HG03571 (cell line): ENCODE measurements around the gene PPARA.
"Not testable (repeated sequence)": the region's sequence is repeated elsewhere in the genome, so short reads cannot be mapped to it uniquely, and the experiment has no call there.

Source experiments
- ATAC-seq: cut with Tn5 transposase; IDR thresholded peaks from one replicate; pipeline ENCODE4 v1.9.1; 2021; ENCODE audit not compliant: unreplicated experiment

The PPARA gene

DNA sequence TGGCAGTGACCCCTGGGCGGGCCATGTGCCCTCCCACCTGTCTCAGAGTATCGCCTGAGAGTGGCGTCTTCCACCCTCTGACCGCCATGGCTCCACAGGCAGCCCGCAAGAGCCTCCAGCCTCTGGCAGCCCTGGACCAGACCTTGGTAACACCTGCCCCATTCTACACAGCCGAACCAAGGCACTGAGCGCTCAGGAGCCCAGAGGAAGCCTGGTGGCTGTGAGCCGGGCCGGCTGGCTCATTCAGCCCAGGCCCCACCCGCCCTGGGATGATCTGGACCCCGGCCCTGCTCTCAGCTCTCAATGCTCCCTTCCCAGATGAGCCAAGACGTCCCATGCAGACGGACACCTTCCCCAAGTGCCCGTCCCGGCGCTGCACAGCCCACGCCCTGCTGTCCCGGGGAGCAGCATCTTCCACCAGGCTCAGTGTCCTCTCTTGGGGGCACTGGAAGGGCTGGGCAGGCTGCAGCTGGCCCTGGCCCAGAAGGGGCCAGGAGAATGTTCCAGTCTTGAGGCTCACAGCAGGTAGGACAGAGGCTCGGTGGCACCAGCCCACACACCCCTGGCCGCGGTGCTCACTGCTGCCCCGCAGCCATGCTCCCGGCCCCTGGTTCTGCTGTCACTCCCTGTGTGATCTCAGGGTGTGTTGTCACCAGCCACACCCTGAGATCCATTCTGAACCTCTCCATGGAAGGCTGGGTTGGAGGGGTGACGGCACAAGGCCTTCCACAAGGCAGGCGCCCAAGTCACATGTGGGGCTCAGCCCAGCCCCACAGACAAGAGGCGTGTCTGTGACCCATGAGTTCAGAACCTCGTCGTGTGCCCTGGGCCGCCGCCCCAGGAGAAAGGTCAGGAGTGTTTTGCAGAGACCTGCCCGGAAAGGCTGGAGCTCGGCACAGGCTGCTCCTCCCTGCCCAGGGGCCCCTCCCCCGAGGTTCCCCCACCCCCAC, 24.2 kb upstream of the PPARA start:
- no peak for ATAC-seq

DNA sequence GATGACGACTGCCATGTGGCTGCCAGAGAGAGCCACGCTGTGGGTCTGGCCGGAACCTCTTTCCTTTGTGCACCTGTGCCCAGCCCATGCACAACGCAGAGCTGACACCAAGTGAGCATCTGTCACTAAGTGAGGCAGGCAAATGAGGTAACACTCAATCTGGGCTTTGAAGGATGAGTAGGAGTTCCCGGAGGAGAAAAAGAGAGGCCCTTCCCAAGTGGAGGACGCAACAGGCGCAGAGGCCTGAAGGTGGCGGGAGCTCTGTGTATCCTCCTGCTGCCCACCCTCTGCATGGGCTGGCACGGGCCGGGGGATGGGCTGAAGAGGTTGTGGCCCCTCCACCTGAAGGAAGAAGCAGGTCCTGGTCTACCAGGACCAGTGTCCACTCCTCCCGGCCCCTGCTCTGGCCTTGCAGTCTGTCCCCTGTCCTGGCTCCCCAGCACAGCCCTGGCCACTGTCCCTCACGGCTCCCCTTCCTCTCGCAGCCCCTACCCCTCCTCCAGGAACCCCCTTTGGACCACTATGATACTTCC, 23.4 kb upstream of the PPARA start:
- no peak for ATAC-seq

DNA sequence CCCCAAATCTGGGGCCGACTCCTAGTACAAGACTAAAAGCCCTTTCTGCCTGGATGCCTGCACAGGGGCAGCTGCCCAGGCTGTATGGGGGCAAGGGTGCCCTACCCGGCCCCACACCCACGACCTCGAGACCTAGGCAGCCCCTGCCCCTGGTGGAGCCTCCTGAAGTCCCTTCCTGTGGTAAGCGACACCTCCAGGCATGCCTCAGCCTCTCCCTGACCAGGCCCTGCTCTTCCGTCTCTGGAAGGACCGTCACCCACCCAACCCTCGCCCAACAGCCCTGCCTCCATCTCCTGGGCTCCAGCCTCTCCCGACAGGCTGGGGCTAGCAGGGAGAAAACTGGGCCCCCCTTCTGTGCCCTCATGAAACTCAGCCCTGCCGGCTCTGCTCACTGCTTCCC, 22.8 kb upstream of the PPARA start:
- ATAC-seq = no peak

DNA sequence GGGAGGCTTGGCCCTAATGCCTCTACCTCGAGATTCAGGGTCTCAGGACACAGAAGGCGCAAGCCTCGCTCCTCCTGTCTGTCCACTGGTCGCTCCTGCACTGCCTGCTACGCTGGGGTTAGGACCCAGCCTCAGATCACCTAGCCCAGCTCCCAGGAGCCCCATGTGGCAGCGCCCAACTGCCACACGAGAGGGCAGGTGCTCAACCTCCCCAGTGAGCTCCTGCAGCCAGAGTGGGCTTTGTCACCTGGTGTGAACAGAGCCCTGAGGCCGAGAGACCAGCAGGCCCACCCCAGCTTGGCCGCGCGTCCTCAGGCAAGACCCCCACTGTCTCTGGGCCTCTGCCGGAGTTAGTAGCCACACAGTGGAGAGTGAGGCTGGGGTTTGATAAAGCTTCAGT, 21.7 kb upstream of the PPARA start:
- no peak for ATAC-seq

DNA sequence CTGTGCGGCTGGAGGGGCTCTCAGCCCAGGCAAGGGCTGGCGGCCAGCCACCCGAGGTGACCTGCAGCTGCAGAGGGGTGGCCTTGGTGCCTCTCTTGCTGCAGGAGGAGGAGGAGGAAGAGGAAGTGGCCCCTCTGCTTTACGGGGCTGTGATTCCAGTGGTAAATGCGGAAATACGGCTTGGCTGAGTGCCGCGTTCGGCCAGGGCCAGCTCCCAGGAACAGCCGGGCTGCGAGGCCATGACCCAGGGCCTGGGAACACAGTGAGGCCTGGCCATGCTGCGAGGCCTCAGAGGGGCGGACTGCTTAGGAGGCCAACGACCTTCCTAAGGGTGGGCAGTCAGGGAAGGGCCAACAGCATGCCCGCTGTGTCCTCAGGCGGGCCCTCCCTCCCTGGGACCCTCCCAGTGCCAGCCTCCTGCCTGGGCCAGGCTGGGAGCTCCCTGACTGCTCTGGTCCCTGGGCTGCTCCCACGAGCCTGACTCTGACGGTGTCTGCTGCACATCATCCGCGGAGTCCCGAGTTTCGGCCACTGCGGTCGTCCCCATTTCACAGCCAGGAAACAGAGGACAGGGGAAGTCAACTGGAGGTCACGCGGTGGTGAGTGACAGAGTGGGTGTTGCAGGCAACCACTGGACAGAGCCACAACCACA, 20.8 kb upstream of the PPARA start:
- ATAC-seq = no peak

DNA sequence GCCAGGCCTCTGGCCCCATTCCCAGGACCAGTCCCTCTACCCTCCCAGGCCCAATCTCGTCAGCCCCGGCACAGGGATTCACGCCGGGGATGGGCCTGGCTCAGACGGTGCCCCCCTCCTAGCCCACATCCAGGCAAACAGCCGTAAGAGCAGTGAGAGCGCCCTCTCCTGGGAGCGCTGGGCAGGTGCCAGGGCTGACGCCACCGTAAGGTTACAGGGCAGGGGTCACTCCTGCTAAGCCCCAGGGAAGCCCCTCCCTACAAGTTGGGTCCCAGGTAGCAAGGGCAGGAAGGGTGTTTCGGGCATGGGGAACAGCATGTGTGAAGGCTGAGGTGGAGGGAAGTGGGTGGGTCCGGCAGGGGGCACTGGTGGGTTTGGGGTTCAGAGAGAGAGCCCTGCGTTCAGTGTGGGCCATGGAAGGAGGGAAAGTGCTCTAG, 19.2 kb upstream of the PPARA start:
- ATAC-seq = no peak

DNA sequence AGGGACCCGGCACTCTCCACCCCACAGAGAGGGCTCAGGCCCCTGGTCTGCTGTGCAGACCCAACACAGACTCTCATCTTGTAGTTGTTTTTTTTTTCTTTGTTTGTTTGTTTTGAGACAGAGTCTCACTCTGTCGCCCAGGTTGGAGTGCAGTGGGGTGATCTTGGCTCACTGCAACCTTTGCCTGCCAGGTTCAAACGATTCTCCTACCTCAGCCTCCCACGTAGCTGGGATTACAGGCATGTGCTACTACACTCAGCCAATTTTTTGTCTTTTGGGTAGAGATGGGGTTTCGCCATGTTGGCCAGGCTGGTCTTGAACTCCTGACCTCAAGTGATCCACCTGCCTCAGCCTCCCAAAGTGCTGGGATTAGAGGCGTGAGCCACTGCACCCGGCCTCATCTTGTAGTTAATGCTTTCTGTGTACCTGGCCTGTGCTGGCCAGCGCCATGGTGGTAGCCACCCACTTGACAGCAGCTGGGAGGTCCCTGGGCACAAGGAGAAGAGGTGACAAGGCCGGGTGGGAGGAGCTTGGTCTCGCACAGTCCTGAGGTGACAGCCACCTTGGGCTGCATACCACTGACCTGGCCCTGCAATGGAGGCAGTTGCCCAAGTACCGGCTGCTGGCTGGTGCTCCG, 18.0 kb upstream of the PPARA start:
- ATAC-seq = not testable (repeated sequence)

DNA sequence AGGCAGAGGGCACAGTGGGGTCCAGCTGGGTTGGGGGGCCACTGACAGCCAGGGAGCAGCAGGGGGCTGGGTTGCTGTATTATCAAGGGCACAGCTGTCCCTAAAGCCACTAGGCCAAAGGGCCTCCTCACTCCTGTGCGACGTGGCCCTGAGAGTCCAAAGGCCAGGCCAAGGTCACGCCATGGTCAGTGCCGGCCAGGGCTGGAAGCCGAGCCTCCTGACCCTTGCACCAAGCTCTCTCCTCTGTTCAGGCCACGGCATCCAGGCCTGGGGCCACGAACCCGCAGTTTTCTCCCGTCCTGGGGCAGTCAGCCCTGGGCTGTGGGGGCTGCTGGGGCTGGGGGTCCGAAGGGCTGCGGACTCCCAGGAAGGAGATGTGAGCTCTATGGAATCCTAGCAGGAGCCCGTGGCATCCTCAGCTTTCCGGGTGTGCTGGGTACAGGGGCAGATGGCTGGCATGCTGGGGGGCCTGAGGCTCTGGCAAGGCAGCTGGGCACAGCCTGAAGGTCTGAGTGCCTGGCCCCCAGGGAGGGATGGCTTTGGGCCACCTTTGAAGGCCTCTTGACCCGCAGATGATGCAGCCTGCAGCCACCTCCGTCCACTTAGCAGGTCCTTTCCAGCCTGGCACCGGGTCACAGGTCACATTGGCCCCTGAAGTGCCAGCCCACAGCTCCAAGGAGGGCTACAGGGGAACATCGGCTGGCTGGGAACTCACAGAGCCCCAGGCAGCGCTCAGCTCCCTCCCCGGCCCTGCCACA, 17.3 kb upstream of the PPARA start:
- no peak for ATAC-seq

DNA sequence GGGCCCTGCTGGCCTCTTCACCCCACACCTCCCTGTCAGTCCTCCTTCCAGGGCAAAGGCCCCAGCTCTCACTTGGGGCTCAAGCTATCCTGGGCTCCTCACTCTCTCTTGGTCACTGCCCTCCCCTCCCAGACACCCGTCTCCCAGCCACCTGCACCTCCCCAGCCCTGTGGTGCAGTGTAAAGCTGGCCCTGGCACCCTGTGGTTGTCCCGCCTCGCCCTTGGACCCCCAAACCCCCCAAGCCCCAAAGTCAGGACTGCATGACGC, 16.8 kb upstream of the PPARA start:
- ATAC-seq = no peak

DNA sequence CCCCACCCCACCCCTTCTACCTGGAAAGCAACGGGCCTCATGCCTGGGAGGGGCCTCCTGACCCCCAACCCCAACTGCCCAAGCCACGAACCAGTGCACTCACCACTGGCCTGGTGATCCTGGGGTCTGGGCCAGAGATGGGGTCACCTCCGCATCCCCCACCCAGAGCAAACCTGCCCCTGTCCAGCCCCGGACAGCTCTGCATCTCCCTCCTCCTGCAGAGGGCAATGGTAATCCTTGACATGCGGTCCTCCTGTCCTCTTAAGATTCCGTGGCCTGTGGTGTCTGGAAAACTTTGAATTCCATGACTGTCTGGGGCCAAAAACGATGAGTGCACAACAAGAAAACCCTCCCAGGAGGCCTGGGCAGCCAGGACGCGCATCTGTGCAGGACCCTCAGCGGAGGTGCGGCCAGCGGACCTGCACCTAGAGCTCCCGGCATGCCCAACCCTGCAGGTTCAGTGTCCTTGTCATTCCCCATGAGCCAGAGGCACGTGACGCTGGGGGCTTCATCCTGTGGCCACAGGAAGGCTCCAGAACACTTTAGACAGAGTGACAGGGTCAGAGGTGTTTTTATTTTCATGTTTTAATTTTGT, 16.1 kb upstream of the PPARA start:
- no peak for ATAC-seq

DNA sequence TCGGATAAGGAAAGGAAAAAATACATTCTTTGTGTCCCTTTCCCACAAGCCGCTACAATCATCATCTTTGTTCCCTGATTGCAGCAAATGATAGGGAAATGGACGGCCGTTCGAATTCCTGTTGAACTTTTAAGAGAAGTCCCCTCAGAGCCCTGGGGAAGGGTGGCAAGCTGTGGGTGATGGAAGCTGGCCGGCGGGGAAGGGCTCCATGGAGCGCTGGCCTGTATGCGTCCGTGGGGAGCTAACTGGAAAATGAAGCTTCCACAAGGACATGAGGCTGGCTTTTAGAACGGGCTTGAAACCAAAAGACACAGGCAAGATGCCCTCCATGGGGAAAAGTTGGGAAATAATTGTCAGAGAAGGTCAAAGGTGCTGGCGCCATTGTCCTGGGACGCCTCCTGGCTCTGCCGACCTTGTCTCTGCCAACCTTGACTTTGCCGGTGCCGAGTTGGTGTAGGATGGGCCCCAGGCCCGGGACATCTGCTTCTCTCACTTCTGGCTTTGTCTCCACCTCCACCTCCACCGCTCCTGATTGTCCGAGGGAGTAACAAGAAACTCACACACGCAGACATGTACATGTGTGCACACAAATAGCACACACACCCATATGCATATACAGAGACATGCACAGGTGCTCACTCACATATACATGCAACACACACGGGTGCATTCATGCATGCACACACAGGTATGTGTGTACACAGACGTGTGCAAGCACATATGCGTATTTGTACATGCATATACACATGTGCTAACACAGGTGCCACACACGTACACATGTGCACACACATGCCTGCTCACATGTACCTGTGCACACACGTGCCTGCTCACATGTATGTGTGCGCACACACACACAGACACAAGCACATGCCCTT, 14.5 kb upstream of the PPARA start:
- ATAC-seq = no peak

DNA sequence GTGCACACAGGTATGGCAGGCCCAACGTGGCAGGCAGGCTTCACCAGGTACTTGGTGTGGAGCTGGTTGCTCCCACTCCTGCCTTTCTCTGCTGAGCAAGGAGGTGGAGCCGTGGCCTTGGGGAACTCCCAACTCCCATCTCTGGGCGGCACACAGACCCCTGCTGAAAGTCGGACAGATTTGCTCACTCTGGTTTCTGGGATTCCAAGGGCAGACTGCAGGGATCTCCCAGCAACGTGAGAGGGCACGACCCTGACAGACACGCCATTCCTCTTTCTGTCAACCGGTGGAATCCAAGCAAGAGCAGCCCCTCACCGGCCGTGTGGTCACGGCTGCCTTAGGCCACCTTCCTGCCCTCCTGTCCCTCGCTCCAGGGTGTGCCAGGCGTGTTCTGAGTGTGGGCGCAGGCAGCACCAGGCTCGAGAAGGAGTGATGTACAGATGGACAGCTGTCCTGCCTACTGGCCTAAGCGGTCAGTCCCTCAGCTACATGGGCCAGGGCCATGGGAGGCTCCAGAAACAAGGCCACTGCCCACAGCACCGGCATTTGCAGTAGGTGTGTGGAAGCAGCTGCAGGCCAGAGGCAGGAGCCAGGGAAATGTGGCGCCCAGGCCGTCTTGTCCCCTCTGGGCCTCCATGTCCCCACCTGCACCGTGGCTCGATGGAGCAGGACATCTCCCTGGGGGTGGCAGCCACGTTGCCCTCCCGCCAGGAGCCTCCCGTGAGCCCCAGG, 13.7 kb upstream of the PPARA start:
- ATAC-seq = no peak

DNA sequence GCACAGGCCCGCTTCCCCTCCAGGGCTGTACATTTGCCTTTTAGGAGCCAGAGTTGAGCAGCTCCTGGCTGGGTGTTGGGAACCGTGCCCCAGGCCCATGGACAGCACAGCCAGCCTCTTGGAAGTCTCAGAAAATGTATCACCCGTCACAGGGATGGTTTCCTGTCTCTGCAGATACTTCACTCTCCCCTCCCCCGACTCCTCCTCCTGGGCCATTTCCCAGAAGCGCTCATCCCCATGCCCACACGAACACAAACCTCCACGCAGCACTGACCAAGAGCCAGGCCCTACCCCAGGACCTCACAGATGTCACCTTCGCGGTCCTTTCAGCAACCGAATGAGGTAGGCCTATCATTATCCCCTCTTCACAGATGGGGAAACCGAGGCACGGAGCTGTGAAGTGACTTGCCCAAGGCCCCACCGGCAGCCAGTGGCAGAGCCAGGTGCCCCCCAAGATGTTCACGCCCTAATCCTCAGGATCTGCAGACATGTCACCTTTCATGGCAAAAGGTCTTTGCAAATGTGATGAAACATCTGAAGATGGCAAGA, 13.0 kb upstream of the PPARA start:
- ATAC-seq = no peak

DNA sequence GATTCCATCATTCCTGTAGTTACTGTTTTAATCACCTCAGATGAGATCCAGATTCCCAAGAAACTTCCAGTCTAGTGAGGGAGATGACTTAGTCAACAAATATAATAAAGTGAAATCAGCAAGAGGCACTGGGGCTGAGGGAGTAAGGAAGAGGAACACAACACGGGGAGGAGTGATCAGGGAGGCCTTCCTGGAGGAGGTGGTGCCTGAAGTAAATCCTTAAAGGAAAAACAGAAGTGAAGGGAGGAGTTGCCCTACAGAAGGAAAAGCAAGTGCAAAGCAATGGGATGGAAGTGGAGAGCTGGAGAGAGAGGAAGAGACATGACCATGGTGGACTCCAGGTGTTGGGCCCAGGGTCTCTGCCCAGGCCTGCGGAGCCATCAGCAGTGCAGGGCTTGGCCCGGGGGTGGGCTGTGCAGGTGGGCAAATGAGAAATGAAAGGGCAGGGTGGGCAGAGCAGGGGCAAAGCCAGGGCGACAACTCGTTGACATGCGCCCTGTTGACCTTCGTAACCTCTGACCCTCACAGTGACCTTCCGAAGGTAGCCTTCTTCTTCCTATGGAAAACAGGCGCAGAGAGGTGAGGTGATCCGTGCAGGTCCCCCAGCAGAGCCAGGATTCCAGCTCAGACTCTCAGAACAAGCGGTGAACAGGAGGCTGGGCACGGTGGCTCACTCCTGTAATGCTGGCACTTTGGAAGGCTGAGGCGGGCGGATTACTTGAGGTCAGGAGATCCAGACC, 12.1 kb upstream of the PPARA start:
- ATAC-seq = no peak

DNA sequence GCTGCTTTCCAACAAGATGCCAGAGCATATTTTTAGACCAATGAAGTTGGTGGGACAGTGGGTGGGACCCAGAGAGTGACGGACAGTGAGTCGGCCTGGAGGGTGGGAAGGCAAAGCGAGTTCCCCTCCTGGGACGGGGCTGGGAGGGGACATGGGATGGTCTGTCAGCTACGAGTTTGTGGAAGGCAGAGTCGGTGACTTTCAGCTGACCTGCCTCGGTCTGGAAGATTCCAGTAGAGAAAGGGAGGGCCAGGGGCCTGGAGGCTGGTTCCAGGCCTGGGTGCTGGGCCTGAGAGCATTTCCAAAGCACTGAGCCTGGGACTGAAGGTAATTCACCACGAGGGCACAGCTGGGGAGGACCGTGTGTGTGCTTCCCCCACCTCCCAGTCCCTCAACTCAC, 10.9 kb upstream of the PPARA start:
- ATAC-seq = not testable (repeated sequence)

DNA sequence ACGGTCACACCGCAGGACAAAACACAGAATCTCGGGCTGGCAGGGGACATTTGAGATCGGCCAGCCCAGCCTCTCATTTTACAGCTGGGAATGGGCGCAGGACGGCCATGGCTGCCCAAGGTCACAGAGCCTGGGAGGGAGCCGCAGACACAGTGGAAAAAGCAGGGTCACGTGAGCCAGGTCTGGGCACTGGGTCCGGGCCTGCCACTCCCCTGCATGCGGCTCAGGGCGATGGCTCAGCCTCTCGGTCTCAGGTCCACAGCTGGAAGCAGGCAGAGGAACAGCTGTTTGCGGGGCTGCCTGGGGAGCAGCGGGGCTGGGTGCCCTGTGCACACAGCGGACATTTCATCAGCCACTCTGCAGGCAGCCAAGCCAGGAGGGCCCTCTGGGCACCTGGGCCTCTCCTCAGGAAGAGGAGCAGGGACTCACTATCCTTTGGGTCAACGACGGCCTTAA, 10.4 kb upstream of the PPARA start:
- ATAC-seq = no peak

DNA sequence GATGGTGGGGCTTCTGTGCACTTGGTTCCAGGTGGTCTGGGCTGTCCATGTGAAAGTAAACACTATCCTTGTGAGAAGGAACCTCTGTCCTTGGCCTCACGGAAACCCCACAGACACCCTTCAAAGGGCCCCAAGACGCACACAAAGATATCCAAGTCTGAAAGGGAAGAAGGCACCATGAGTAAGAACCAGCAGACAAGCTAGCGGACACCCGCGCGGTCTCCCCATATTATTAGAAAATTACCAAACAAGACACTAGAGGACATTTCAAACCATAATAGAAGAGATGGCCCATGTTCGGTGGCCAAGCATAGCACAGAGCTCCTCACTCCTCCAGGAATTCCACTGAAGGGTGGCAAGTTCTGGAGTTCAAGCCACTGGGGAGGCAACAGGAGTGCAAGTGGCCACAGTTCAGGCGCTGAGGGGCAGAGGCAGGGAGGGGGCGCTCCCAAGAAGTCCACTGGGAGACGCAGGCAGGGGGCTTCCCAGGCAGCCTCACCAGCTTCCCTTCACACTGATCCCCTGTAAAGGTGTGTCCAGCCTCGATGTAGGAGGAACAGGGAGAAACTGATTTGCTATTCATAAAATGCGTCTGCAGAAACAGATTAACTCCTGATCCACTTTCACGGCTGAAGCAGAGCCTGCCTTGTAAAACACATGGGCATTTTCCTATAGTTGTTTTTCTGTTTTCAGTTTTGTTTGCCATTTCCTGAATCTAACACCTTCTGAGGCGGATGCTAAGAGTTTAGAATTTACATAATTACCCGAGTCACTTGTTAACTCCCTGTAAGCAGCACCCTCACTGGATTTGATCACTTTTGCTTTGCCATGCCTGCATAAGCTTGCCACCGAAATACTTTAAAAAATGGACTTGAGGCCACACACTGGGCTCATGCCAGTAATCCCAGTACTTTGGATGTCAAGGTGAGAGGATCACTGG, 9.1 kb upstream of the PPARA start:
- no peak for ATAC-seq
